HG03045 (cell line): Measurements from ENCODE around the gene NPY4R.
"Not testable (repeated sequence)": the region's sequence is repeated elsewhere in the genome, so short reads cannot be mapped to it uniquely, and the experiment has no call there.

ENCODE experiments used
- ATAC-seq: cut with Tn5 transposase; IDR thresholded peaks from one replicate; pipeline ENCODE4 v1.9.1; 2021; ENCODE audit warnings: mild to moderate bottlenecking, moderate library complexity; ENCODE audit not compliant: unreplicated experiment

The NPY4R gene, protein sequence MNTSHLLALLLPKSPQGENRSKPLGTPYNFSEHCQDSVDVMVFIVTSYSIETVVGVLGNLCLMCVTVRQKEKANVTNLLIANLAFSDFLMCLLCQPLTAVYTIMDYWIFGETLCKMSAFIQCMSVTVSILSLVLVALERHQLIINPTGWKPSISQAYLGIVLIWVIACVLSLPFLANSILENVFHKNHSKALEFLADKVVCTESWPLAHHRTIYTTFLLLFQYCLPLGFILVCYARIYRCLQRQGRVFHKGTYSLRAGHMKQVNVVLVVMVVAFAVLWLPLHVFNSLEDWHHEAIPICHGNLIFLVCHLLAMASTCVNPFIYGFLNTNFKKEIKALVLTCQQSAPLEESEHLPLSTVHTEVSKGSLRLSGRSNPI

DNA sequence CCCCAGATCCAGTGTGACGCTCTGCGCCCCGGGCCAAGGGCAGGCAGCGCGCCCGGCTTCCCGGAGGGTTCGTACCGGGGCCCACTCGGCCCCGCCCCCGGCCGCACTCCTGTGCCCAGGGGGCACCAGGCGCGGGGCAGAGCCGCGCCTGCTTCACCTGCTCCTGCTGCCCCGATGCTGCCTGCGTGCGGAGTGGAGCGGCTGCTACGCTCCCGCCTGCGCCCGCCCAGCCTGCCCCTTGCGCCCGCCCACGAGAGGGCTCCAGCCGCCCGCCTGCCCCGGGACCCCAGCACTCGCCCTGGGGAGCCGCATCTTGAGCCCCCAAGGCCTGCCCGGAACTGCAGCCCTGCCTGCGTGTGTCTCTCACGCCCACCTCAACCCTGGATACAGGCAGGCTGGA is at the start of gene NPY4R:
TSS of gene NPY4R (minus strand) at position 194 of the 400 bp plus-strand sequence. CDS start 3,323 bp downstream, outside the sequence.
- not testable (repeated sequence) for ATAC-seq

DNA sequence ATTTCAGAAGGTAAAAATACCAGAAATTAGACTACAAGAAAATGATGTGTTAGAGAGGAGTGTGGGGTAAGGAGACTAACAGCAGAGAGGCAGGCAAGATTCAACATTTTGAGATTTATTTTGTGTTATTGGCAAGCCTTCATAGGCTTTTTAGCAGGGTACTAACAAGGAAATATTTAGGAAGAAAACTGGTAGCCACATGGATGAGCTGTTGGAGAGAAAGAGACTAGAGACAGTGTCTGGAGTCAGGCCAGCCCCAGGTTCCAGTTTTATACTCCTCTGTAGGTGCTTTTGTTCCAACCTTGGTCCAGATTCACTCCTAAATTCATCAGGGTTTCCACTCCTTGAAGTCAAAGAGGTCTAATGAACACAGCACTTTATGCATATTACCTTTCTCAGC is 49.6 kb upstream of the NPY4R start:
- no peak for ATAC-seq

DNA sequence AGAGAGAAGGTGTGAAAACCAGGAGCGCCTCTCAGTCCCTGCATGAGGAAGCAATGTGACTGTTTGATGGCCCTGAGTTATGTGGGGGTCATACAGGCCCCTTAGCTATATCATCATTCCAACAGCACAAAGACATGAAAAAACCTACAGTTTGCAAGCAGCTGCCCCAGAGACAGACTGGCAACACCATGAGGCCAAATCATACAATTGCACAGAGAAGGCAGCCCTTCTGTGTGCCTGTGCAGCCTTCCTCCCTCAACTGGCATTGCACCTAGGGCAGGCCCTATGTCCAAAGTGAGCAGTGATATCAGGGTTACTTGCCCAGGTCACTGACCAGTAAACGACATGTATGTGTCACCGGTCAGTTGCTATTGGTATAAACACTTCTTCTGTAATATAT is 49.1 kb upstream of the NPY4R start:
- ATAC-seq = no peak

DNA sequence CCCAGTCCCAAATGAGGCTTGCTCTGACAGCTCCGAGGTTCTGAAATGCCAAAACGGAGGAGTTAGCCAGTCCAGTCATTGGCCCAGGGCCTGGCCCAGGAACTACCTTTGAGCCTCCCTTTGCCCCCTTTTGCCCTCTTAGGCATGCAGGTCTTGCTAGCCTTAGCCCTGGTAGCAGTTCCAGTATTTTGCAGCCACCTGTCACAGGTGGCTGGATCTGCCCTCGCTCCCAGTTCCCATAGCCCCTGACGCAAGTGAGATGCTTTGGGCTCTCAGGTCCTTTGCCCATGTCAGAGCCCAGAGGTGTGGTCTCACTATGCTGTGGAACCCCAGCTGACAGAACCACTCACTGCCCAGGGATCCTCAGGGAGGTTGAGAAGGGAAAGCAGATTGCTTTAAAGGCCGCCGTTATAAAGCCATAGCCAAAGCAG is 48.7 kb upstream of the NPY4R start:
- no peak for ATAC-seq

DNA sequence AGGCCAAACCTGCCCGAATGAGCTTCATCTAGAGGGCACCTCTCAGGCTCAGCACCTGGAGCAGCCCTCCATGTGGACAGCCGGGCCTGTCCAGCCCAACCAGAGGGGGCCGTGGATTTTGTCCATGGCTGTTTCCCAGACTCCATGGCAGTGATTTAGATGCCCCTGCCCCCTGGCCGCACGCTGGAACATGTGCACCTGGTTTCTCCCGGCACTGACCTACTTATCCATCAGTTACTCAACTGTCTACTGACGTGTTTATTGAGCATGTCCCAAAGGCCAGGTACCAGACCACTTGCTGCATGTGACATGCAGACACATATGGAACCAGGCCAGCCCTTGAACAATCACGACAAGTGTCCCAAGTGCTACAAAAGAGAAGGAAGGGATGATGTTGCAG is 47.6 kb upstream of the NPY4R start:
- ATAC-seq = not testable (repeated sequence)

DNA sequence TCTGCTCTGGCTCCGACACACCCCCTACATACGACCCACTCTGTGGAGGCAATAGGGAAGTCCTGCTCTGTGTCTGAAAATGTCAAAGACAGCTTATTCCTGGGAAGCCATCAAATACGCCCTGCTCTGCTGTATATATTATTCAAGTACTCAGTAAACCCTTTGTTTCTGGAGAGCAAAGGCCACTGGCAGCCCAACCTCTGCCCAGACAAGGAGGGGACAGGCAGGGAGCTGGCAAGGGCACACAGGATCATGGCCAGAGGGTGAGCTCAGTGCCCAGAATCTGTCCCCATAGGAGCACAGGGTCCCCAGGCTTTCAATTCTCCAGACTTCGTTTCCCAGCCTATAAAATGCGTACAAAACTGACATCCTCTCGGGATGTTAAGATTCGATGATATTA is 47.0 kb upstream of the NPY4R start:
- ATAC-seq = not testable (repeated sequence)

DNA sequence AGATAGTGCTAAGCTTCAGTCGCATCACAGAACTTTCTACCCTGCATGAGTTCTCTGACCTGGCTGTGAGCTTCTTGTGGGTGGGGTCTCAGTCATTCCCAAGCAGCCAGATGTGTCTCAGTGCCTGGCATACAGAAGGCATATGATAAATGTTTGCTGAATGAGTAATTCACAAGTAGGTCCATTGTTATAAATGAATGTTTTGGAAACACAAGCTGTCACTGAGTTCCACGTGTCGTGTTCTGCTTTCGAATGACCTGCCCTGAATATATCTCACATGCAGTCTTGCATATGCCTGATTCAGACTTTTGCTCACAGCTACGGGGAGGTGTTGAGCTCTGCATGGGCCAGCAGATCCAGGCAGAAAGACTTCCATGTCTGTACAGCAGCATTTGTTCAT is 46.2 kb upstream of the NPY4R start:
- not testable (repeated sequence) for ATAC-seq

DNA sequence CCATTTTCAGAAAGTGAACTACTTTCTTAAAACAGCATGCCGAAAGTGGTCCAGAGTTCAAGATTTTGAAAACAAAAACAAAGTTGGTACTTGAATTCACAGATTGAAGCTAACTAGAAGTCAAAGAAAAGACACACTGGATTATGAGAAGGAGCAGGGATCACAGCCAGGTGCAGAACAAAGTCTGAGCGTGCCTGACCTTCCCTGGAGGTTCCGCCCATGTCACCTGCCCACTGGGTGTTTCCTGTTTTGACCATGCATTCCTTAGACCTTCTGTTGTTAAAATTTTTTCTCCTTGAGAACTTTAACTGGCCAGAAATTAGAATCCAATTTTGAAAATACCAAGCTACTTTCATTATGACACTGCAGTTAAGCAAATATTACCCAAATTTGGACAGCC is 34.2 kb upstream of the NPY4R start:
- ATAC-seq = not testable (repeated sequence)

DNA sequence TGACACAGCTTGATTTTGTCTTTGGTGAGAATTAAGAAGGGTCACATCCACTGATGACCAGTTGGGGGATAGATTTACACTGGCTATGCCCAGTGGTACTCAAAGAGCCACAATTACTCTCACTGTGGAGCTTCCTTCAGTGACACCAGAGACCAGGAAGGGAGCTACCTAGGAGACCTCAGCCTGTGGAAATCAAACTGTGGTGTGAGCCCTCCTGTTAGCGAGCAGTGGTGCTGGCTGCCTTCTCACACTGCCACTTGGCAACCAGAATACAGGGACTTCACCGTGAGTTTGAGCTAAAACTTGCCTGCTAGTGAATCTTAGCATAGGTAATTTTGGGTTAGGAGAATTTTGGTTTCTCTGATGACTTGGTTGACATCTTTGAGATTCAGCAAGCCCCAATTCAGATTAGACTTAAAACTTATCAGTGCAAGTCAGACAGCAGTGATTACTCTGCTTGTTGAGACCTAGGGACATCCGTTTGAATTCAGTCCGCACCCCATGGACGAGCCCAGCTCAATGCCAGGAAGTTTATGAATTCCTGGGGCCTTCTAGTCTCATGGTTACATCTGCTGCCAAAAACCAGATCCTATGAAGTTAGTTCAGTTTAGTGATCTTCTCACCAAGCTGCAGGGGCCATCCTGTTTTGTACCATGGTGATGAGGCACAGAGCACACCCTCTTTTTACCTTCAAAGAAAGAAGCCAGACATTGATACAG is 33.4 kb upstream of the NPY4R start:
- ATAC-seq = not testable (repeated sequence)

DNA sequence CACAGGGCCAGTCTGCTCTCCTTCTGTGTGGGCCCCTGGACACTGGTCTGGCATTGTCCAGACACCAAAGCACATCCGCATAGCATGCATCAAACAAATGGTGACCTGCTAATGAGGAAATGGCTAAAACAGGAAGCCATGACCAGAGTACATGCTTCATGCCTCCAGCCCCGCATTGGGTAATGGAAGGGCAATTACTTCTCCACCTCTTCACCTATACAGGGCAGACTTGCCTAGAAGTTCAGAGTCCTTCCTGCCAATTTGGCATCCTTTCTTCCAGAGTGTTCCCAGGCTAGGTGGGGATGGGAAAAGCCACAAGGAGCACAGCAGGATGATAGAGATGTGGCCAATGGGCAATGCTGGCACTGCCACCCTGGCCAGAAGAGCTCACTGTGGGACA is 32.1 kb upstream of the NPY4R start:
- ATAC-seq = not testable (repeated sequence)

DNA sequence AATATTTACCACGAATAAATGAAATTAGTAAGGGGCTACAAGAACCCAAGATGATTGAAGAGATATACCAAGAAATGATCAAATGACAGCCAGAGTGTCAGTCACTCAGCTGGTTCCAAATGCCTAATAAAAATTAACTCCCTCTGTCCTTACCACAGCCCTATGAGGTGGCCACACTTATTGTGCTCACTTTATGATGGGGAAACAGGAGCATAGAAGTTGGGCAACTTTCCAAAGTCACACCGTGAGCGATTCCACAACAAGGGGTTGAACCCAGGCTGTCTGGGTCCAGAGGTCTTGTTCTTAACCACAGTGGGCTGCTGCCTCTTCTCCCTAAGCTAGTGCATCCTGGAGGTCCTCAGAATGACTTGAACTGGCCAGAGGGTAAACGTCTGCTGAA is 31.6 kb upstream of the NPY4R start:
- not testable (repeated sequence) for ATAC-seq

DNA sequence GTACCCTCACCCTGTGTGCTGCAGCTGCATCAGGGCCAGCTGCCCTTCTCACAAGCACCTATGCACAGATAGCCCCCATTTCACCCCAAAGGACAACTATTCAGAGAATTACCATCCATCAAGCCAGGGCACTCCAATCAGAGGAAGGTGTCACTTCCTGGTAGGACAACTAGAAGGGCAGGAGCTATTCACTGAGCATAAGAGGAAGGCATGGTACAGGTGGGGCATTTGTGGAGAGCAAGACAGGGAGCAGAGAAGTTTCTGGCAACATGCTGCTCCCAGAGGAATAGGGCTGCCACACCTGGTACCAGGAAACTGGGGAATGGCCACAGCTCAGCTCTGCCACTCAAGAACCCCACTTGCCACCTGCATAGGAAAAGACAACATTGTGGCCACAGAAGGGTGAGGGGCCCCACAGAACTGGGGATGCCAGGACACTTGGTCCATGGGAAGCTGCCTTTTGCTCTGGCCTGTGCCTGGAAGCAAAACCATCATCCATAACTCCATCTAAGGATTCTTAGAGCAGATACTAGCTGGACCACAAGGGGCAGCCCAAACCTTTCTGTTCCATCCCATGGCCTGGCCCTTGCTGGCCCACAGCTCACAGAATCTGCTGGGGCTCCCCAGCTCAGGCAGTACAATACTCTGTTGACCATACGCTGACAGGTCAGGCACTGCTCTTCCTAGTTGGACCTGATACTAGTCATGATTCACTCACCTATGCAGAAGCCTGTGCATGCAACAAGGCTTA is 25.8 kb upstream of the NPY4R start:
- ATAC-seq = not testable (repeated sequence)

DNA sequence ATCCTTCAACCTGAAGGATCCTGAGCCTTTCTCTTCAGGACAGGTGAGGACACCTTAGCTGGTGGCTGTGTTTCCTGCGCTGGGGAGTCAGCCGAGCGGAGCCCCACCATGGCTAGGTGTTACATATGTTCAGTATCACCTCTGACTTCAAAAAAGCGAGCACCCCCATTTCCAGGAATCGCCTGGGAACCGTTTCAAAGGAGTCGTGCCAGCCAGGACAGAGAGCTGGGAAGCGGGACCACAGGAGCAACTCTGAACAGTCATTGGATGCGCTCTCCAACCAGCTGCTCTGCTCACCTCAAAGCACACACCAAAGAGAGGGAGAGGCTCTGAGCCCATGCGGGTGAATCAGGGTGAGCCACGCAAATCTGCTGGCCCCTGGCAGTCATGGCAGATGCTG is 24.5 kb upstream of the NPY4R start:
- ATAC-seq = not testable (repeated sequence)

DNA sequence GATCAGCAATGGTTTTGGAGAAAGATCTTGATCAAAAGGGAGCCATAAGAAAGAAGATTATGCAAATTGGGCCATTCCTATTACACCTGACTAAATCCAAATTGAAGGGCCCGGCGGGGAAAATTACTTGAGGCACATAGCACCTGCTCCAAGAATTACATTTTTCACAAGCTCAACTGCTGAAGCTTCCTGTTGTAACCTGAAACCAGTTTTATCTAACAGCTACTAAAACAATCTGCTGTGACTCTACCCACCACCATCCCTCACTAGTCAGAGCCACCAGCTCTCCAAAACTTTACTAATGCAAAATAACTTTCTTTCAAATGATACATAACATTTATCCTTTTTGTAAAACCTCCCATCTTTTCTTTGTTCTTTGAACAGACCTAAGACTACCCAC is 20.7 kb upstream of the NPY4R start:
- ATAC-seq = not testable (repeated sequence)

DNA sequence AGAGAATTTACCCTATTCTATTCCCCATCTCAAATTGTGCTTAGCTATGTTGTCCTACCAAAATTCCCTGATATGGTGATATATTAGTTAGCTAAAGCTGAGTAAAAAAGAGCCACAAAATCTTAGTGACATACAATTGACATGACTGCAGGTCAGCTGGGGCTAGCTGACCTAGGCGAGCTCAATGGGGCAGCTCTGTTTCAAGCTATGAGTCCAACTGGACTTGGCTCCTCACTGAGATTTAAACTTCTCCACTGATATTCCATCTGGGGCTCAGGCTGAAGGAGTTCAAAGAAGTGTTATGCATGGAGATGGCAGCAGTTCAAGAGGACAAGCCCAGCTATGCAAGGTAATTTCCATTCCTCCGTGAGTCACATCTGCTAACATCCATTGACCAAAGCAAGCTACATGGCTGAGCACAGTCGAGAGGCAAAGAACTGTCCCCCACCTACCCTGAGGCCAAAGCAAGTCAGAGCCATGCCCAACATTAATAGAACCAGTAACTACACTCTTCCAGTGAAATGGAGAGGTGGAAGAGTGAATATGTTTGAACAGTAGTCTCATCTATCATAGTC is 9.1 kb upstream of the NPY4R start:
- not testable (repeated sequence) for ATAC-seq

DNA sequence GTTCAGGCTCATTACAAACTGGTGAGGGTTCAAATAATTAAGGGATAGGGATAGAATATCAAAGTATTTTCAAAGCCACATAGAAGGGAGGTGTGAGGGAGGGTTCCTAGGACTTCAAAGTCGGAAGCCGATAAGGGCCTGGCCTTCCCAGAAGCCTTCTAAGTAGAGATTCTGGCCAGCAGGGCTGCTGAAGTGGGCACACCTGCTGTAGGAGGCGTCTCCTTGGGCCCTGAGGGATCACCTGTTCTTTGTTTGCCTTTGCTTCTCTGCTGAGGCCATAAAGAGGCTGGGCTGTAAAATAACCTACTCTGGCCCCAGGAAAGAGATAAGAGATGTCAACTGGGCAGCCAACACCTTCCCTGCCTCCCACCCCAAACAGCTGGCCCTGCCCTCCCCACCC is 8.0 kb upstream of the NPY4R start:
- not testable (repeated sequence) for ATAC-seq

DNA sequence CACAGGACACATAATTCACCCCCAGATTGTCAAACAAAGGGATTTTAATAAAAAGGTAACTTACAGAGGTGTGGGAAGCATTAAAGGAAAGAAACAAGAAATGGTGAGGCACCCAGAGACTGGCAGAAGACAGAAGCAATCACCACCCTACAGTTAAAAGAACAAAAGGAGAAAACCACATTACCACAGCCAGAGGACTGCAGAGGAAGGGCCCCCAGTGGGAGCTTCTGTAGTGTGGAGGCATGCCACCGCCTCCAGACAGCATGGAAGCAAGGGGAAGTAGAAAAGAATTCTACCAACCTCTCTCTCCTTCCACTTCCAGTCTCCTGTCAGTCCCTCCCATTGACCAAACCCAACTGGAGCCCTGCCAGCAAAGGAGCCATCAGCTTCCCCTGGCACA is 4.4 kb upstream of the NPY4R start:
- not testable (repeated sequence) for ATAC-seq

DNA sequence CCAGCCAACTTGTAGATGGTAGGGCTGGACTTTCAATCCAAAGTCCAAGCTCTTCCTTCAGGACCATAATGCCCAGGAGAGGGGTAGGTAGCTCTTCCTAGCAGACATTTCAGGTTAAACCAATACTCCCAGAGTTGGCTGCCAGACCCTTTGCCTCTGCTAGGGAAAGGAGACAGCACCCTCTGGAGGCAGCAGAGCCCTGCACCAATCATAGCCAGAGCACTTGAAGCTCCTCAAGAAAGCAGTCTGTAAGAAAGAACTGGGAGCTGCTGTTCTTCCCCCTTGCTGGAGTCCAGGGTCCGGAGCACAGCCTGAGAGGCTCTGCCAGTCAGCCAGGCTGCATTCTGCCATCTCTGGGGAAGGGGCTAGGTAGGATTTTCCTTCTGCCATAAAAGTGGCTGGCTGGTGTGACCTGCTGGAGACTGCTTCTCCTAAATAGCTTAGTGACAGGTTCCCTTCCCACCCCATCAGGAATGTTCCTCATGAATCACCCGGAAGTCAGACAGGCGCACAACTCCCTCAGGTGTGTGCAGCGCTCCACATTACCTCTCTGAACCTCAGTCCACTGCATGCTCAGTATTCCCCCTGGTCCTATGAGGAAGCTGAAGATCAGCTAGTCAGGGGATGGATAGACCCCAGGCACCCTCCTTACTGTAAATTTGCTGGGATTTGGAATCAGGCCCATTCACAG is 2.5 kb upstream of the NPY4R start:
- ATAC-seq = not testable (repeated sequence)

DNA sequence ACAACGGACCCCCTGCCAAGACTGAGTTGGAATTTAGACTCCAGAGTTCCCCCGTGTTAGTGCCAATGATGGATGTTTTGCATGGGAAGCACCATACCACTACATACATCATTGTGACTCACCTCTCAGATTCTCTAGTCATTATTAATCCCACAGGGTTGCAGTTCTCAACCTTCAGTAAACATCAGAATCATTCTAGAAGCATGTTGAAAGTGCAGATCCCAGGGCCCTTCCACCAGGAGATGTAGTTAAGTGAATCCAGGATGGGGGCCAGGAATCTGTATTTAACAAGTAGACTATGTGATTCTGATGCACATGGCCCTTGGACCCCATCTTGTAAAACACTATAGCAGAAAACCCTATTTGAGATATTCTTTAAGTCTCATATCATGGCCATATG is 2.1 kb downstream of the NPY4R start:
- ATAC-seq = not testable (repeated sequence)

DNA sequence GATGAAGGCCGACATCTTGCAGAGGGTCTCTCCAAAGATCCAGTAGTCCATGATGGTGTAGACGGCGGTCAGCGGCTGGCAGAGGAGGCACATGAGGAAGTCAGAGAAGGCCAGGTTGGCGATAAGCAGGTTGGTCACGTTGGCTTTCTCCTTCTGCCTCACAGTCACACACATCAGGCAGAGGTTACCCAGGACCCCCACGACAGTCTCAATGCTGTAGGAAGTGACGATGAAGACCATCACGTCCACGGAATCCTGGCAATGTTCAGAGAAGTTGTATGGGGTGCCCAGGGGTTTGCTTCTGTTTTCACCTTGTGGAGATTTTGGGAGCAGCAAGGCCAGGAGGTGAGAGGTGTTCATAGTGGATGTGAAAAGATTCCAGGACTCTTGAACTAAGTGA is 3.5 kb downstream of the NPY4R start:
- ATAC-seq = not testable (repeated sequence)
